ENCODE measurements around the gene HOXA3. TPM values are rescaled to one million over a fixed set of nuclear protein-coding genes. Genes with fewer than 3 reads are reported as not detected.

Gene HOXA3
- total RNA-seq, 1 experiment from 2014 or later, result 30.2 TPM

DNA sequence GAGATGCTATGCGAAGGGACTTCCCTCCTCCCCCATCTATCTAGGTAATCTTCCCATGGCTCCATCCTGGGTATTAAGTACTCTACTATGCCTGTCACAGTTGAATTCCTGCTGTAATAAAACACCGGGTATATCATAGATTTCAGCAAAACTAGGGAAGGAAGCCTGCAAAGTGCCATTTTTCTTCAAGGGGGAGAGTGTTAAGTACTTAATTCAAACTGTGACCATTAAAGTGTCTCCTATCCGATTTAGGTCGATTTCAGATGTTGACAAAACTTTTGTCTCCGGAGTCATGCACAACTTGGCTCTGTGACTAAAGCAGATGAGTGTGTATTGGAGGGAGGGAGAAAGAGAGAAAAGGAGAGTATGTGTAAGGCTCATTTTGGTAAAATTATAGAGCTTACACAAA, 26.4 kb downstream of the HOXA3 start:
- H3K9me3 ChIP-seq (ENCODE audit: control insufficient read depth, insufficient read depth, low read depth, low read length), result no peaks in the 10 kb centered on the region
- ChIA-PET CTCF (no interaction called here), POLR2A (no interaction called here)
- H3K4me3 ChIP-seq (ENCODE audit: low read depth in 2 of 2, low read length in 2 of 2), result no peak overlapping the region
- TF ChIP-seq, protein P1, sequence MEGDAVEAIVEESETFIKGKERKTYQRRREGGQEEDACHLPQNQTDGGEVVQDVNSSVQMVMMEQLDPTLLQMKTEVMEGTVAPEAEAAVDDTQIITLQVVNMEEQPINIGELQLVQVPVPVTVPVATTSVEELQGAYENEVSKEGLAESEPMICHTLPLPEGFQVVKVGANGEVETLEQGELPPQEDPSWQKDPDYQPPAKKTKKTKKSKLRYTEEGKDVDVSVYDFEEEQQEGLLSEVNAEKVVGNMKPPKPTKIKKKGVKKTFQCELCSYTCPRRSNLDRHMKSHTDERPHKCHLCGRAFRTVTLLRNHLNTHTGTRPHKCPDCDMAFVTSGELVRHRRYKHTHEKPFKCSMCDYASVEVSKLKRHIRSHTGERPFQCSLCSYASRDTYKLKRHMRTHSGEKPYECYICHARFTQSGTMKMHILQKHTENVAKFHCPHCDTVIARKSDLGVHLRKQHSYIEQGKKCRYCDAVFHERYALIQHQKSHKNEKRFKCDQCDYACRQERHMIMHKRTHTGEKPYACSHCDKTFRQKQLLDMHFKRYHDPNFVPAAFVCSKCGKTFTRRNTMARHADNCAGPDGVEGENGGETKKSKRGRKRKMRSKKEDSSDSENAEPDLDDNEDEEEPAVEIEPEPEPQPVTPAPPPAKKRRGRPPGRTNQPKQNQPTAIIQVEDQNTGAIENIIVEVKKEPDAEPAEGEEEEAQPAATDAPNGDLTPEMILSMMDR (IDR thresholded peaks at IDR 0.05), result no peak
- no peak for TF ChIP-seq TCF7L2 (IDR thresholded peaks at IDR 0.05; ENCODE audit: low read depth, low read length)
- no peak for TF ChIP-seq SIN3A (IDR thresholded peaks at IDR 0.05; ENCODE audit: borderline replicate concordance, insufficient read depth, low read depth, low read length)
- TF ChIP-seq, protein P2, sequence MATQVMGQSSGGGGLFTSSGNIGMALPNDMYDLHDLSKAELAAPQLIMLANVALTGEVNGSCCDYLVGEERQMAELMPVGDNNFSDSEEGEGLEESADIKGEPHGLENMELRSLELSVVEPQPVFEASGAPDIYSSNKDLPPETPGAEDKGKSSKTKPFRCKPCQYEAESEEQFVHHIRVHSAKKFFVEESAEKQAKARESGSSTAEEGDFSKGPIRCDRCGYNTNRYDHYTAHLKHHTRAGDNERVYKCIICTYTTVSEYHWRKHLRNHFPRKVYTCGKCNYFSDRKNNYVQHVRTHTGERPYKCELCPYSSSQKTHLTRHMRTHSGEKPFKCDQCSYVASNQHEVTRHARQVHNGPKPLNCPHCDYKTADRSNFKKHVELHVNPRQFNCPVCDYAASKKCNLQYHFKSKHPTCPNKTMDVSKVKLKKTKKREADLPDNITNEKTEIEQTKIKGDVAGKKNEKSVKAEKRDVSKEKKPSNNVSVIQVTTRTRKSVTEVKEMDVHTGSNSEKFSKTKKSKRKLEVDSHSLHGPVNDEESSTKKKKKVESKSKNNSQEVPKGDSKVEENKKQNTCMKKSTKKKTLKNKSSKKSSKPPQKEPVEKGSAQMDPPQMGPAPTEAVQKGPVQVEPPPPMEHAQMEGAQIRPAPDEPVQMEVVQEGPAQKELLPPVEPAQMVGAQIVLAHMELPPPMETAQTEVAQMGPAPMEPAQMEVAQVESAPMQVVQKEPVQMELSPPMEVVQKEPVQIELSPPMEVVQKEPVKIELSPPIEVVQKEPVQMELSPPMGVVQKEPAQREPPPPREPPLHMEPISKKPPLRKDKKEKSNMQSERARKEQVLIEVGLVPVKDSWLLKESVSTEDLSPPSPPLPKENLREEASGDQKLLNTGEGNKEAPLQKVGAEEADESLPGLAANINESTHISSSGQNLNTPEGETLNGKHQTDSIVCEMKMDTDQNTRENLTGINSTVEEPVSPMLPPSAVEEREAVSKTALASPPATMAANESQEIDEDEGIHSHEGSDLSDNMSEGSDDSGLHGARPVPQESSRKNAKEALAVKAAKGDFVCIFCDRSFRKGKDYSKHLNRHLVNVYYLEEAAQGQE (IDR thresholded peaks at IDR 0.05; ENCODE audit: insufficient read depth in 1 of 2, low read depth in 2 of 2, low read length in 1 of 2), result no peak
- no peak for TF ChIP-seq POLR2AphosphoS5 (IDR thresholded peaks at IDR 0.05; ENCODE audit: low read depth, low read length)
- H3K36me3 ChIP-seq (ENCODE audit: control insufficient read depth, insufficient read depth, low read length), result no peaks in the 10 kb centered on the region
- DNase-seq (ENCODE audit: low read depth, low spot score), result no peak
- no peak for ATAC-seq
- no TSS peak for BruUV-seq (replicated peaks)
- intact Hi-C loops (cut with micrococcal nuclease; ENCODE audit: unreplicated experiment) (no loop called here), in situ Hi-C loops (cut with HindIII; ENCODE audit: low pct_unique_long_range_greater_than_20kb, low sequenced_read_pairs) (no loop called here)
- H3K27me3 ChIP-seq (ENCODE audit: control insufficient read depth, insufficient read depth, low read length), result no peaks in the 10 kb centered on the region
- H3K4me1 ChIP-seq (ENCODE audit: control insufficient read depth, insufficient read depth, low read length), result peaks cover 62% of the 10 kb centered on the region
- H3K27ac ChIP-seq (ENCODE audit: low read length), result peak overlapping the region; percentile 99

DNA sequence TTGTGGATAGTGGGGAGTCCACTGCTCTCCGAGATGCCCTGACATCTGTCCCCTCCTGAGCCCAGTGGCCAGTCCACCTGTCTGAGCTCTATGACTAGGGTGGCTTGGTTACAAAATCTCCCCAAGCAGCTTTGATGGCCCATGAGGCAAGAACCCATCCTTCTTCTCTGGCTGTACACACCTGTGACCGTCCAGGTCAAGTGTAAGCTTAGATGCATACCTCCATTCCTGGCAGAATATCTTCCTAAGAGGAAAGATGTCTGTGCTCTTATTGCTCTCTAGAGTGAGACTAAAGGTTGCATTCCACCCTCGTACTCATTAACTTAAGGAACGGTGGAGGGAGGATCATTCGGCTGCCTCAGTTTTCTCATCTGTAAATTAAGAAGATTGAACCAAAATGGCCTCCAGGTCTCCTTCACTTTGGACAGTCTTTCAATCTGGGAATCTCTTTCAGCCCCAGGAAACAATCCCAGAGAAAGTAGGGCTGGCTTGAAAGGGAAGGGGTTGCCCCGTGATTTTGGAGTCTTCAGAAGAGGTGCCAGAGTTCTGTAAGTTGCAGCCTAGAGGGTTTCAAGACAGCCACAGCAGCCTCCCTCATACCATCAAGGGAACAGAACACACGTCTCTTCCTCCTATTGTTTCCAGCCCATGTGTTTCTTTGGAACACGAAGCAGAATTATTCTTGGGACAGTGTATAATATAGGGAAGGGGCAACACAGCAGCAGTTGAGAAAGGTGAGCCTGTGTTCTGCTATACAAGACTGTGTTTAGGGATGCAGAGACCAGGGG, 27.3 kb downstream of the HOXA3 start:
- ChIA-PET POLR2A (no interaction called here), CTCF (no interaction called here)
- no peaks in the 10 kb centered on the region for H3K27me3 ChIP-seq (ENCODE audit: control insufficient read depth, insufficient read depth, low read length)
- H3K27ac ChIP-seq (ENCODE audit: low read length), result peak overlapping the region; percentile 99
- no peaks in the 10 kb centered on the region for H3K36me3 ChIP-seq (ENCODE audit: control insufficient read depth, insufficient read depth, low read length)
- no TSS peak for BruUV-seq (replicated peaks)
- H3K9me3 ChIP-seq (ENCODE audit: control insufficient read depth, insufficient read depth, low read depth, low read length), result no peaks in the 10 kb centered on the region
- in situ Hi-C loops (cut with HindIII; ENCODE audit: low pct_unique_long_range_greater_than_20kb, low sequenced_read_pairs), result no loop called here
- TF ChIP-seq, protein P1 (IDR thresholded peaks at IDR 0.05), result no peak
- TF ChIP-seq POLR2AphosphoS5 (IDR thresholded peaks at IDR 0.05; ENCODE audit: low read depth, low read length) (no peak), TCF7L2 (IDR thresholded peaks at IDR 0.05; ENCODE audit: low read depth, low read length) (no peak), SIN3A (IDR thresholded peaks at IDR 0.05; ENCODE audit: borderline replicate concordance, insufficient read depth, low read depth, low read length) (no peak)
- TF ChIP-seq, protein P2 (IDR thresholded peaks at IDR 0.05; ENCODE audit: insufficient read depth in 1 of 2, low read depth in 2 of 2, low read length in 1 of 2), result no peak
- peaks cover 70% of the 10 kb centered on the region for H3K4me1 ChIP-seq (ENCODE audit: control insufficient read depth, insufficient read depth, low read length)
- no peak for ATAC-seq
- H3K4me3 ChIP-seq (ENCODE audit: low read depth in 2 of 2, low read length in 2 of 2), result no peak overlapping the region
- intact Hi-C loops (cut with micrococcal nuclease; ENCODE audit: unreplicated experiment), result no loop called here
- DNase-seq (ENCODE audit: low read depth, low spot score), result no peak
